B cell (primary cell): Measurements from ENCODE around the gene ARSJ. TPM values are rescaled to one million over a fixed set of nuclear protein-coding genes. Genes with fewer than 3 reads are reported as not detected.

Experiments
- ATAC-seq: fragments of 200-7000 bp; cut with Tn5 transposase; one replicate; pipeline ENCODE4 v1.10.0; 2021; ENCODE audit warnings: low read depth, mild to moderate bottlenecking, moderate number of reproducible peaks, moderate library complexity
- CTCF ChIA-PET: fragments of 350-600 bp; sonication (Branson Sonifier 250); formaldehyde crosslinking; loops from one replicate; lab custom pipeline; 2021; ENCODE audit warnings: antibody characterized with exemption, inconsistent platforms; lab: Charles Lee
- POLR2A ChIA-PET: fragments of 350-600 bp; sonication (Branson Sonifier 250); formaldehyde crosslinking; loops from one replicate; lab custom pipeline; 2021; ENCODE audit warnings: antibody characterized with exemption; lab: Charles Lee
- DNase-seq: peaks from one replicate; pipeline ENCODE4 v3.0.0; 2013
- H2AFZ ChIP-seq: 2 replicates; pipeline ENCODE4 v1.6.1; 2012; ENCODE audit warnings: mild to moderate bottlenecking, low read depth, low read length; ENCODE audit not compliant: insufficient read depth, poor library complexity, severe bottlenecking
- H3K27ac ChIP-seq, 2 donors: 1 replicate in 1 of 2; 2 replicates in 1 of 2; pipeline ENCODE4 v1.5.1; 2012 to 2013; ENCODE audit warnings: low read length in 2 of 2, mild to moderate bottlenecking in 2 of 2, moderate library complexity in 1 of 2
- H3K27me3 ChIP-seq, 4 experiments: fragments of 200-600 bp in 1 of 4; sonication (generic) in 1 of 4; replicated peaks in 1 of 4; 1 replicate in 2 of 4; 2 replicates in 2 of 4; pipeline versions ENCODE4 v1.6.1 to v1.7.0; 2013 to 2016; ENCODE audit warnings: low read length in 3 of 4, mild to moderate bottlenecking in 2 of 4, mixed read lengths in 1 of 4, moderate library complexity in 1 of 4; ENCODE audit not compliant: insufficient read depth in 4 of 4, control insufficient read depth in 3 of 4; ENCODE audit errors: control extremely low read depth in 1 of 4
- H3K36me3 ChIP-seq, 2 experiments: replicated peaks in 1 of 2; 1 replicate in 1 of 2; 2 replicates in 1 of 2; pipeline versions ENCODE4 v1.6.1 to v1.7.1; 2013; ENCODE audit warnings: low read length in 1 of 2; ENCODE audit not compliant: insufficient read depth in 2 of 2, control insufficient read depth in 1 of 2; ENCODE audit errors: control extremely low read depth in 1 of 2, extremely low read depth in 1 of 2
- H3K4me1 ChIP-seq, 2 donors: fragments of 200-600 bp in 1 of 2; sonication (generic) in 1 of 2; 1 replicate in 1 of 2; 2 replicates in 1 of 2; pipeline versions ENCODE4 v1.5.1 to v1.6.1; 2013 to 2017; ENCODE audit warnings: low read length in 2 of 2; ENCODE audit not compliant: control insufficient read depth in 2 of 2, insufficient read depth in 2 of 2
- H3K4me2 ChIP-seq: replicated peaks from 2 replicates; pipeline ENCODE3; 2012; ENCODE audit warnings: mild to moderate bottlenecking, low read depth, low read length; ENCODE audit not compliant: poor library complexity, severe bottlenecking
- H3K4me3 ChIP-seq, 5 experiments: fragments of 200-600 bp in 1 of 5; sonication (generic) in 1 of 5; 1 replicate in 3 of 5; 2 replicates in 2 of 5; pipeline versions ENCODE4 v1.5.1 to v1.7.0; 2011 to 2016; ENCODE audit warnings: low read length in 4 of 5, mild to moderate bottlenecking in 4 of 5, low read depth in 2 of 5, control low read depth in 1 of 5, moderate library complexity in 1 of 5; ENCODE audit not compliant: insufficient read depth in 1 of 5; ENCODE audit errors: control extremely low read depth in 1 of 5, extremely low read depth in 1 of 5
- H3K79me2 ChIP-seq: fragments of 200-600 bp; sonication (generic); one replicate; pipeline ENCODE4 v1.6.0; 2016; ENCODE audit warnings: low read length; ENCODE audit not compliant: control insufficient read depth, insufficient read depth
- H3K9ac ChIP-seq: fragments of 200-600 bp; sonication (generic); 2 replicates; pipeline ENCODE4 v1.6.1; 2017; ENCODE audit warnings: mild to moderate bottlenecking, low read length, moderate library complexity
- H3K9me3 ChIP-seq, 3 donors: one replicate each; pipeline versions ENCODE4 v1.6.1 to v1.7.1; 2013; ENCODE audit warnings: low read length in 2 of 3; ENCODE audit not compliant: control insufficient read depth in 2 of 3, insufficient read depth in 1 of 3; ENCODE audit errors: control extremely low read depth in 1 of 3
- H4K20me1 ChIP-seq: 2 replicates; pipeline ENCODE4 v1.6.0; 2012; ENCODE audit warnings: mild to moderate bottlenecking, low read length; ENCODE audit not compliant: insufficient read depth, control insufficient read depth, poor library complexity, severe bottlenecking
- H3K27ac Mint-ChIP-seq: one replicate; pipeline ENCODE4 v1.8.0; 2021; ENCODE audit warnings: mixed read lengths
- H3K27me3 Mint-ChIP-seq: one replicate; pipeline ENCODE4 v1.8.0; 2021; ENCODE audit warnings: mixed read lengths
- H3K4me1 Mint-ChIP-seq: one replicate; pipeline ENCODE4 v1.8.0; 2021; ENCODE audit warnings: mixed read lengths
- H3K4me3 Mint-ChIP-seq: one replicate; pipeline ENCODE4 v1.8.0; 2021; ENCODE audit warnings: mixed read lengths
- H3K9me3 Mint-ChIP-seq: one replicate; pipeline ENCODE4 v1.8.0; 2022; ENCODE audit warnings: mixed read lengths; ENCODE audit not compliant: insufficient read depth
- CTCF ChIP-seq: fragments of 200-600 bp; IDR thresholded peaks from one replicate; pipeline ENCODE4 v1.8.0; 2022; ENCODE audit warnings: antibody characterized with exemption, mild to moderate bottlenecking
- EZH2 ChIP-seq: IDR thresholded peaks from 2 replicates; pipeline ENCODE4 v1.6.1; 2012; ENCODE audit warnings: borderline replicate concordance, low read depth, mild to moderate bottlenecking, moderate library complexity, low read length; ENCODE audit not compliant: insufficient read depth, poor library complexity, severe bottlenecking
- WGBS: methylation state at CpG from one replicate; pipeline ENCODE4 v1.1.5; 2013; ENCODE audit warnings: missing lambda C conversion rate; ENCODE audit not compliant: insufficient coverage; 5-methylcytosine and 5-hydroxymethylcytosine counted together
- intact Hi-C: fragments of 100-400 bp; cut with micrococcal nuclease; formaldehyde crosslinking; loops from one replicate; pipeline ENCODE4 v1.10.0; 2022
- polyA plus RNA-seq: library from polyadenylated mRNA; depleted of rRNA; stranded (reverse); fragments of >200 nt; gene quantifications from 2 replicates; pipeline ENCODE4 v1.2.3, GENCODE V29; 2012
- total RNA-seq, 2 donors: library from RNA; stranded (reverse); fragments of 120-200 nt in 1 of 2; gene quantifications; 1 replicate in 1 of 2; 2 replicates in 1 of 2; pipeline versions ENCODE4 v1.2.3 to v1.2.4, GENCODE V29; 2013 to 2022

The ARSJ gene
- total and polyA plus RNA-seq, 2 donors (not counting 1 experiment from before 2014, with no cell fraction given), result not detected

GRCh38 chr4:113971706-113972360, 7.6 kb downstream of the ARSJ start:
- TF ChIP-seq EZH2 (no peak), CTCF (no peak)
- Mint-ChIP-seq H3K4me1 (no peaks in the 10 kb centered on the region), H3K9me3 (no peaks in the 10 kb centered on the region), H3K4me3 (no peak overlapping the region), H3K27me3 (peaks cover 28% of the 10 kb centered on the region), H3K27ac (no peak overlapping the region)
- H3K4me2 ChIP-seq, result no peak overlapping the region
- ChIA-PET CTCF (no interaction called here), POLR2A (no interaction called here)
- peaks cover 0 to 9% (median 3%) of the 10 kb centered on the region in 4 experiments for H3K27me3 ChIP-seq
- peaks cover 0 to 3% (median 2%) of the 10 kb centered on the region in 3 donors for H3K9me3 ChIP-seq
- H3K36me3 ChIP-seq, result no peaks in the 10 kb centered on the region
- intact Hi-C loops, result no loop called here
- H3K79me2 ChIP-seq, result no peaks in the 10 kb centered on the region
- no CpG with 5 or more reads among the region's 2 CpGs for WGBS
- H2AFZ ChIP-seq, result no peak overlapping the region
- H3K4me3 ChIP-seq, result no peak overlapping the region
- DNase-seq, result no peak
- H3K27ac ChIP-seq, result no peak overlapping the region
- no peaks in the 10 kb centered on the region for H3K4me1 ChIP-seq
- ATAC-seq, result no peak
- H4K20me1 ChIP-seq, result no peaks in the 10 kb centered on the region
- H3K9ac ChIP-seq, result no peak overlapping the region

DNA sequence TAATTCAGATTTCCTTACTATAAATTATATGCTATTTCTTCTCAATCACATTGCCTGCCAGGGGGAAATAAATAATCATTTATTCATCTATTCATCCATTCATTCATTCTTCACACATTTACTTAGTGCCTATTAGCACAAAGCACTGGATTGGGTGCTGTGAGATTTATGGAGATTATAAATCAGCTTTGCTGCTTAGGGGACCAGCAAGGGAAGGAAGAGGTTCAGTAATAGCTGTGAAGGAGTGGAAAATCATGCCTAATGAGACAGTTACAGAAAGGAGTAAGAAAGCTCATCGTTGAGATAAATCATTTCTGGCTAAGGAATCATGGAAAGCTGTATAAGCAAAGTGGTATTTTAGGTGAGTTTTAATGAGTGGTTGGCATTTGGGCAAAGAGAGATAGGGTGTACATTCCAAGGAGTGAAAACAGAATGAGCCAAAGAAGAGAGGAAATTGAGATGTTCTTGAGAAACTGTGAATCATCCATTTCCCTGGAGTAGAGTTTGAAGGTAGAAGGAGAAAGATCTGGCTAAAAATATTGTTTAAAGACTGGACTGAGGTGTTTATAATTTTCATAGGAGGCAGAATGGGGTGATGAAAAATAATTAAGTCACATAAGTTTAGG, 9.6 kb downstream of the ARSJ start:
- ATAC-seq, result no peak
- Histone ChIP-seq H3K27ac (no peak overlapping the region), H3K9me3 (peaks cover 0 to 2% (median 2%) of the 10 kb centered on the region in 3 donors), H4K20me1 (no peaks in the 10 kb centered on the region), H3K4me2 (no peak overlapping the region), H3K79me2 (no peaks in the 10 kb centered on the region), H3K4me1 (no peaks in the 10 kb centered on the region), H2AFZ (no peak overlapping the region), H3K36me3 (no peaks in the 10 kb centered on the region), H3K4me3 (no peak overlapping the region), H3K27me3 (peaks cover 0 to 4% (median 3%) of the 10 kb centered on the region in 4 experiments), H3K9ac (no peak overlapping the region)
- Mint-ChIP-seq H3K4me1 (no peaks in the 10 kb centered on the region), H3K9me3 (no peaks in the 10 kb centered on the region), H3K27ac (no peak overlapping the region), H3K27me3 (peaks cover 29% of the 10 kb centered on the region), H3K4me3 (no peak overlapping the region)
- ChIA-PET CTCF (no interaction called here), POLR2A (no interaction called here)
- intact Hi-C loops, result no loop called here
- no peak for TF ChIP-seq CTCF
- no peak for TF ChIP-seq EZH2
- no peak for DNase-seq
- WGBS, result 74% methylated on average over 1 of the region's 1 CpG
